Right ventricle myocardium superior (tissue), 1 donor: ENCODE data around the gene CANT1. TPM values are rescaled to one million over a fixed set of nuclear protein-coding genes. Genes with fewer than 3 reads are reported as not detected.

Experiments
- ATAC-seq: fragments of 200-7000 bp; cut with Tn5 transposase; one replicate; pipeline ENCODE4 v1.9.1; 2020; ENCODE audit warnings: mild to moderate bottlenecking; ENCODE audit not compliant: poor library complexity
- DNase-seq: peaks from one replicate; pipeline ENCODE4 v3.0.0-alpha.2; 2020
- intact Hi-C: fragments of 100-400 bp; cut with DNase I; formaldehyde crosslinking; loops from one replicate; pipeline ENCODE4 v1.11.2; 2022
- total RNA-seq: library from RNA; stranded (reverse); fragmentation: NEBNext Ultra II Directional; extraction: Animal tissue kit (Norgen Biotek cat#: 25700); gene quantifications from one replicate; pipeline ENCODE4 v1.2.1, GENCODE V29; 2021
- donor health status: DM: no; HTN: yes; CAD: no; lungs with severe emphysema.

The CANT1 gene
- total RNA-seq, 1 donor from 2014 or later: 29.8 TPM

- DNase-seq (peak; percentile 40), ATAC-seq (no peak)
- intact Hi-C loops: no loop called here
These were observed 6.6 kb downstream of the CANT1 start for GRCh38 chr17:79002796-79003593.

DNA sequence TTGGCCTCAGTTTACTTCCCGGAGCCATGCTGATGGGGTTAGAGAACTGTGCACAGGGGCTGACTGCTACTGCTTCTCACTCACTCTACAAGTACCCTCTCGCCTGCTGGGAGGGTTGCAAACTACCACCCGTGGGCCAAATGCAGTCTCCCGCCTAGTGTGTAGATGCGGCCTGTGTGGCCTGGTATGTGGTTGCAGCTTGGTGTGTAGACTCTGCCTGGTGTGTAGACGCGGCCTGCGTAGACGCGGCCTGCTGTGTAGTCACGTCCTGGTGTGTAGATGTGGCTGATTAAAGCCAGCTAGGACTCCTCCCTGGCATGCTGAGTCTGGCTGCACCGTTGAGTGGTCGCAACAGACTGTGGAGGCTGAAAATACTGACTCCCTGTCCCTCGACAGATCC, 7.3 kb downstream of the CANT1 start:
- intact Hi-C loops: no loop called here
- no peak for DNase-seq

DNA sequence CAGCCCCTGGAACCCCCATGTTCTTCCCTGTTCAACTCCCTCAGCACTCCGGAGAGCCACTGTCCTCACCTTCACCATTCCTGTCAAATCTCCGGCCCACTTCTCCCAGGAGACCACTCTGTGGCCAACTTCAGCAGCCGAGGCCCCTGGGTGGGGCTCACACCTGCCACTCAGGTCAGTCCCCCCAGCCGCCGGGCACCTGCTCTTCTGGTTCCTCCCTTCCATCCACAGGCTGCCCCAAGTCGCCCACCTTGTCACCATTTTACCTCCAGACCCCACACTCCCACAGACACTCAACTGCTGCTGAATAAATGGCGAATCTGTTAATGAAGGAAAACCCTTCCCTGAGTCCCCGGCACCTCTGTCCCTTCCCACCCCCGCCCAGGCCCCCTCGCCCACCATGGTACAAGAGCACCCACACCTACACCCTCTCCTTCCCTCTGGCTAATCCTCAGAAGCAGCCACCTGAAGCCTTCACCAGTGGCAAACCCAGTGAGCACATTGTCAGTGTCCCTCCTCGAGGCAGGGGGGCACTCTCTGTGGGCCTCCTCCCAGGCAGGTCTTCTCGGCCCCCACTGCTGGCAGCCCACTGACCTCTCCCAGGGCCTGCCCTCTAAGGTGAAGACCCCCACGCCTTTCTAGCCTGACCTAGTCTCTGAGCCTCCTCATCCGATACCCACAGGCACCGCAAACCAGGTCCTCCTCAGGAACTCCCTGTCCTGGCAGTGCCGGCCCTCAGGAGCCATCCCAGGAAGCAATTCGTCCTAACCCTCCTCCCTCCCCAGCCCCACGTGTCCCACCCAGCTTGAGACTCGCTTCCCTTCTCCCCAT, 8.2 kb downstream of the CANT1 start:
- intact Hi-C loops: no loop called here
- ATAC-seq (no peak), DNase-seq (peak; percentile 37)

More for the DNA sequence above, 7.3 kb downstream of the CANT1 start:
- no peak for ATAC-seq

DNA sequence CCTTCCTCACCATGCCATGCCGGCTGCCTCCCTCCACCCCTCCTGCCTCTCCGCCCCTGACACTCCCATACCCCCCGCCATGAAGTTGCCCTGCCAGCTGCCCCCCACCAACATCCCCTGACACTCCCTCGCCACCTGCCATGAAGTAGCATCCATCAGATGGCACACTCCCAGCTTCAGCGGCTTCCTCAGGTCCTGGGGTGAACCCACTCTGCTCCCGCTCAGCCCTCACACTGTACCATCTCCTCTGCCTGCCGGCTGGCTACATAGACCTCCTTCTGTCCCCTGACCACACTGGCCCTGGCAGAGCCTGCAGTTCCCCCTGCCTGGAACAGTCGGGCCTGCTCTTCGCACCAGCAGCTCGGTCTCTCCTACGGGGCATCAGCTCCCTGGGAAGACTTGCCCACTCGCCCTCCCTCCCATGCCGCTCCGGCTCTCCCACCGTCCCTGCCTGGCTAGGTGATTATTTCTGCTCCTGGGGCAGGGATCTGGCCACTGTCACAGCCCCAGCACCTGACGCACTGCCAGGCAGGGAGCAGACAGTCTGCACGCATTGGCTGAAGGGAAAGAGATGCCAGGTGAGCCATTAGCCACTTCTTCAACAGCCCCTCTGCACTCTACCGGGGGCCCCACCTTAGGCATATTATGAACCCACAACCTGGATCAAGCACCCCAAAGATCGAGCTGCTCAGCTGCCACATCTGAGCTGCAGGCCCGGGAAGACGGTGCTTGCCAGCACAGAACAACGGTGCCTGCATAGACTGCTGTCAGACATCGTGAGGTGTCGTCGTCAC, 9.0 kb downstream of the CANT1 start:
- ATAC-seq (no peak), DNase-seq (peak; percentile 45)
- intact Hi-C loops: no loop called here

GRCh38 chr17:78999947-79000395, 9.6 kb downstream of the CANT1 start:
- intact Hi-C loops: no loop called here

DNA sequence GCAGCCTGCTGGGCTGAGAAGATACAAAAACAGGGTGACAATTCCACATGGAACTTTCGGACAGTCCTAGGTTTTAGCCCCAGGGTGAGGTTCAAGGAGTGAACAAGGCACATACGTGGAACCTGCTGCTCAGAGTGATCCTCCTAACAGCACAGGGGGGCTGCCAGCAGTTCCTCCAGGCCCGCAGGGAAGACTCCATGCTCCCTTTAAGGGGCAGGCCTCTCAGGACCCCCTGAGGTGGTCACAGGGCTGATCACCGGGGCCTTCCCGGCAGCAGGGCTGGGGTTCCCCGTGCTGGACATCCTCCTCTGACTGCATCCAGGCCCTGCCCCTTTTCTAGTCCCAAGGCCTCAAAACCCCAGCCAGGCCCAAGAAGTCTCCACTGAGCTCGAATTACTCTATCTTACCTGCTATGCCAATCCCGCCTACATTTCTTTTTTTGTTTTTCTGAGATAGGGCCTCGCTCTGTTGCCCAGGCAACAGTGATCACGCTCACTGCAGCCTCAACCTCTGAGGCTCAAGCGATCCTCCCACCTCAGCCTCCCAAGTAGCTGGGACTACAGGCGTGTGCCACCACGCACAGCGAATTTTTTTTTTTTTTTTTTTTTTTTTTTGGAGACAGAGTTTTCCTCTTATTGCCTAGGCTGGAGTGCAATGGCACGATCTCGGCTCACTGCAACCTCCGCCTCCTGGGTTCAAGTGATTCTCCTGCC, 10.4 kb downstream of the CANT1 start:
- ATAC-seq (no peak), DNase-seq (no peak)
- intact Hi-C loops: no loop called here

More at GRCh38 chr17:78999947-79000395, 9.6 kb downstream of the CANT1 start:
- no peak for DNase-seq
- ATAC-seq: no peak

GRCh38 chr17:78998311-78999055, 11.1 kb downstream of the CANT1 start:
- ATAC-seq (peak; percentile 75), DNase-seq (peak; percentile 82)
- intact Hi-C loops: no loop called here

DNA sequence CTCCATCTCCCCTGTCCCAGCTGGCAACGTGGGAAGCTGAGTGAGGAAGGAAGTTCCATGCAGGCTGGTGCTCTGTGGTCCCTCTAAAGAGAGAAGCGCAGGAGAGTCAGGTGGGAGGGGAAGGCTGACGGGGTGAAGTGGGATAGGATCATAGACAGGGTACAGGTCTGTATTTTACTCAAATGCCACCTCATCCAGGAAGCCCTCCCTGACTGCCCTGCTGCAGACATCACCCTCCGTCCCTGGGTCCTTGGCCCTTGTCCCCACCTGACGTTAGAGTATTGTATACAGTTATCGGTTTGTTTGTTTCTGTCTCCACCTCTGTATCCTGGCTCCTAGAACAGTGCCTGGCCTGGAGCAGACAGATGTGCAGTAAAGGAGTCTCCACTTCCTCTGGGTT, 11.7 kb downstream of the CANT1 start:
- DNase-seq (peak; percentile 35), ATAC-seq (no peak)
- intact Hi-C loops: no loop called here

- intact Hi-C loops: no loop called here
- ATAC-seq: no peak
- DNase-seq: peak; percentile 40
These were observed 12.3 kb downstream of the CANT1 start for GRCh38 chr17:78997231-78997741.

DNA sequence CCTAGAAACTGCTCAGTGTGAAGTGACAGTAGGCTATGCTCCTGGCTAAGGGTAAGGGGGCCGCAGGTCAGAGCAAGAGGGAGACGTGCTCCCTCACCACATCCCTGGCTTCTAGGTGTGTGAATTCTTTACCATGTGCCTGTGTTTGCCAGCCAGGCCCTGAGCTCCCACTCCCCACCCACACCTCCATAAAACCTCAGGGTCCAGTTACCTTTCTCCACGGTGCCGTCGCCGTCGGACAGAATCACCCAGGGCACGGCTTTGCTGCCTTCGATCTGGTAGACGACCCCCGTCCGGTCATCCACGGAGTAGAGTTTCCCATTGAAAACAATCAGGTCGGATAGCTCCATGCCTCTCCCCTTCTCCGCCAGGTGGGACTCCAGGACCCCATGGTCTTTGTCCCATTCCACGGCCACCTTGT, 12.8 kb downstream of the CANT1 start:
- DNase-seq (peak; percentile 37), ATAC-seq (no peak)
- intact Hi-C loops: no loop called here

GRCh38 chr17:78995761-78996451, 13.7 kb downstream of the CANT1 start:
- ATAC-seq (peak; percentile 13), DNase-seq (peak; percentile 49)
- intact Hi-C loops: no loop called here

DNA sequence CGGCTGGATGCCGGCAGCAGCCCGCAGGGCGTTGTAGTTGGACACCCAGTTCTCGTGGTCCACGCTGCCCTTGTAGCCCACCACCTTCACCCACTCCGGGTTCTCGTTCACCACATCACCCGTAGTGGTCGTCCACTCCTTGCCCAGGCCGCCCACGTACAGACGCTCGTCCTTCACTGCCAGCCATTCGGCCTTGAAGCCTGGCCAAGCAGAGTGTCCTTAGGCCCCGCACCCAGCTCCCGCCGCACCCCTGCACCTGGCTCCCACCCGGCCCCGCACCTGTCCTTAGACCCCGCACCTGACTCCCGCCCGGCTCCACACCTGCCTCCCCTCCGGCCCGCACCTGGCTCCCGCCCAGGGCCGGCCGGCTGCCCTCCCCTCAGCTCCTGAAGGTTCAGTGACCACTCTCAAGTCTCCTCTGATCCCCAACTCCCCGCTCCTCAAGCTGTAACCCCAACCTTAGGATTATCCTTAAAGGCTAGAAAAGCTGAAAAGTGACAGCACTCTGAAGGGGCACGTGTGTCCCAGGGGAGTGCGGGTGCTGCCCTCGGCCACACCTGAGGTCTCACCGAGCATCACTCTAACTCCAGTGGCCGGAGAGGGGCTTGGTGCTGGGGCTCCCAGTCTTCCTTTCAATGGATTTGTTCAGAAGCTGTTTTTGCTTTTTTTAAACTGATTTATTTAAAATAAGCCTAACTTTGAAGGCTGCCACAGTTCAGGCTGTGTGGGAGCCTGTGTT, 14.4 kb downstream of the CANT1 start:
- ATAC-seq: no peak
- DNase-seq: no peak
- intact Hi-C loops: no loop called here

DNA sequence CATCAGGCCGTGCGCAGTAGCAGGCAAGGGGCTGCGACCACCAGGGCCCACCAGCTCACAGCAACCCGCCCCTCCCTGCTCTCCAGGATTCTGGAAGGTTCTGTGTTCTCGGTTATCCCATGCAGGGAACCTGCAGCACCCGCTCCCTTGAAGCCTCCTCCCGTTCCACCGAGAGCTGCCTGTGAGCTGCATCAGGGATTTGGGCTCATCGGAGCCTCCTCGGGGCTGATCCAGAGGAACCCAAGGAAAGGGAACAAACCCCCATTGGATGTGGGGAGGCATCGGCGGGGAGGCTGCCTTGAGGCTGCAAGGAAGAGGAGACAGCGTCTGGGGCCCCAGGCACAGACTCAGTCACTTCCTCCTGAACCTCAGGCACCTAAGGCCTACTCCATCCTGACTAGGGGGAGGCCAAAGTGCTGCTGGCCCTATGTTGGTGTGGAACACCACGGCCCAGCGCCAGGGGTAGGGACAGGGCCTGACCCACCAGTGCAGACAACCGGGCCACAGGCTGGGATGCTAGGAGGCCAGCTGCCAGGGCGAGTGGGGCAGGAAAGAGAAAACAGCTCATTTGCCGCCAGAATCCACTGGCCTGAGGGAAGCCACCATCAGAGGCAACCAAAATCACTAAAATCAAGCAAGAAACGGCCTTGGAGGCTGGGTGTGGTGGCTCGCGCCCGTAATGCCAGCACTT, 15.4 kb downstream of the CANT1 start:
- DNase-seq (no peak), ATAC-seq (no peak)
- intact Hi-C loops: no loop called here

DNA sequence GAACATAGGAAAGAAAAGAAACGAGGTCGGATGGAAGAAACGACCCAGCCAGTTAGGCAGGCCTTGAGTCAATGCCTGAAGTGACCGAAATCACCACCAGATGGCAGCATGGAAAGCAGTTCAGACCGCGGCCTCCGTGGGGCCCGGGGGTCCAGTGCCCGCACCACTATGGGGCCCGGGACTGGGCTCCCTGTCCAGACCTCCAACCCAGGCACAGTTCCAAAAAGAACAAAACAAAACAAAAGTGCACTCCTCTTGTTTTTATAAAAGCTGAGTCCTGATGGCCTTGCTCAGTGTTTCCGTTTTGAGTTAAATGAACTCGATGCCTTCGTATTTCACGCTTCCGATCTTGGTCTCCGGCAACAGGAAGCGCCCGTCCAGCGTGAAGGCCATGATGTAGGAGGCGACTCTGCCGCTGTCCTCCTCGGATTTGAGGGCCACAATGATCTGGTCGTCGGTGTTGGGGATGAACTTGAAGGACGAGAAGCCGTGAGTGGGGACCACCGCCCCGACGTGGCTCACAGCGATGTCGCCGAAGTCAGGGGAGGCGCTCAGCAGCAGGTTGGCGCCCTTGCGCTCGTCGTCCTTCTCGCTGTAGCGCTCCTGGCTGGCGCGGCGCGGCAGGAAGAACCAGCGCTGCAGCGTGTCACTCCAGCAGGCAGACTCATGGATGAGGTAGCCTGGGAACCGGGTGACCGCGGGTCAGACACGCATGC, 16.2 kb downstream of the CANT1 start:
- intact Hi-C loops: no loop called here
- DNase-seq (peak; percentile 57), ATAC-seq (peak; percentile 51)

GRCh38 chr17:78992542-78993212, 16.9 kb downstream of the CANT1 start:
- no peak for ATAC-seq
- DNase-seq: no peak
- intact Hi-C loops: no loop called here
